Heart left ventricle (tissue), 16 donors: ENCODE measurements around the gene PDE7B. TPM values are rescaled to one million over a fixed set of nuclear protein-coding genes. Genes with fewer than 3 reads are reported as not detected.

Source experiments
- ATAC-seq, 4 donors: fragments of 200-7000 bp; cut with Tn5 transposase; one replicate each; pipeline ENCODE4 v1.9.1; 2020 to 2022; ENCODE audit warnings: moderate library complexity in 4 of 4, mild to moderate bottlenecking in 3 of 4, moderate number of reproducible peaks in 1 of 4
- DNase-seq, 5 donors: peaks; one replicate each; pipeline ENCODE4 v3.0.0-alpha.2; 2020
- H3K27ac ChIP-seq, 12 donors: fragments of 200-600 bp; sonication (generic) in 4 of 12; one replicate each; pipeline versions ENCODE4 v1.5.0 to v1.8.0; 2016 to 2022; ENCODE audit warnings: mild to moderate bottlenecking in 2 of 12
- H3K27me3 ChIP-seq, 9 donors: fragments of 200-600 bp; sonication (generic) in 2 of 9; one replicate each; pipeline versions ENCODE4 v1.5.1 to v1.8.0; 2016 to 2022; ENCODE audit warnings: mild to moderate bottlenecking in 3 of 9
- H3K36me3 ChIP-seq, 9 donors: fragments of 200-600 bp; sonication (generic) in 2 of 9; one replicate each; pipeline versions ENCODE4 v1.5.0 to v1.8.0; 2018 to 2022; ENCODE audit warnings: mild to moderate bottlenecking in 2 of 9
- H3K4me1 ChIP-seq, 12 donors: fragments of 200-600 bp; sonication (generic) in 4 of 12; one replicate each; pipeline versions ENCODE4 v1.5.0 to v1.8.0; 2016 to 2022; ENCODE audit warnings: mild to moderate bottlenecking in 3 of 12
- H3K4me3 ChIP-seq, 12 donors: fragments of 200-600 bp; sonication (generic) in 4 of 12; one replicate each; pipeline versions ENCODE4 v1.5.0 to v1.8.0; 2017 to 2022; ENCODE audit warnings: mild to moderate bottlenecking in 9 of 12, moderate library complexity in 4 of 12
- H3K9me3 ChIP-seq, 12 donors: fragments of 200-600 bp; sonication (generic) in 4 of 12; one replicate each; pipeline versions ENCODE4 v1.5.0 to v1.8.0; 2016 to 2022; ENCODE audit warnings: mild to moderate bottlenecking in 1 of 12
- POLR2A ChIP-seq, 2 donors: fragments of 450-650 bp; IDR thresholded peaks; one replicate each; pipeline ENCODE4 v1.6.1; 2017; ENCODE audit warnings: antibody characterized with exemption in 2 of 2, mild to moderate bottlenecking in 2 of 2, moderate library complexity in 2 of 2
- WGBS, 4 donors: extraction: QIAGEN DNeasy Blood & Tissue Kit in 2 of 4; methylation state at CpG; one replicate each; pipeline versions ENCODE4 v1.1.5 to v1.1.7; 2013 to 2018; 5-methylcytosine and 5-hydroxymethylcytosine counted together
- intact Hi-C, 10 donors: fragments of 100-400 bp; cut with DNase I; formaldehyde crosslinking; loops; one replicate each; pipeline versions ENCODE4 v1.11.1 to v1.14.2; 2022
- polyA plus RNA-seq, 2 donors: library from polyadenylated mRNA; stranded (reverse); fragments of 200-250 nt; gene quantifications; one replicate each; pipeline ENCODE4 v1.2.3, GENCODE V29; 2013
- total RNA-seq, 9 donors: library from RNA; depleted of rRNA in 2 of 9; stranded (reverse); fragments of >200 nt in 2 of 9; fragmentation: NEBNext Ultra II Directional in 3 of 9; extraction: Animal tissue kit (Norgen Biotek cat#: 25700) in 3 of 9; gene quantifications; one replicate each; pipeline versions ENCODE4 v1.1.0 to v1.2.4, GENCODE V29; 2016 to 2023
- TF ChIP-seq, protein P1 (sequence below), 12 donors: fragments of 200-600 bp; sonication (generic) in 4 of 12; IDR thresholded peaks; one replicate each; pipeline versions ENCODE4 v1.5.0 to v1.8.0; 2018 to 2022; ENCODE audit warnings: antibody characterized with exemption in 12 of 12, mild to moderate bottlenecking in 5 of 12
- donor health status: ischemic (EF 13 %, LVEDD 7.1; RV severe dilation, severe dysfunction).
- donor health status: healthy with polysubstance abuse.
- donor health status: DM: no; HTN: yes; CAD: no.
- donor health status: DM: no; HTN: no; CAD: no.
- donor health status: ischemic (EF 25% LVEDD 6.9; RV normal size, moderate dysfunction).
- donor health status: ischemic (EF 25% LVEDD 5.7; RV mildly dilated, moderate dysfunction).
- donor health status: healthy.
- donor health status: DM: yes; HTN: yes; CAD: no.
- donor health status: ischemic (EF 35%, LVEDD 5.7; RV mildly dilated, moderate dysfunction).
- donor health status: nonischemic (EF 11% LVEDD 7.7; RV severe dilation, severe dysfunction).
- donor health status: DM: yes; HTN: yes; CAD: no.
- donor health status: PGD.
- donor health status: ischemic (EF 29% LVEDD 5.4; RV normal size, mild dysfunction).
- donor health status: nonischemic (EF 23%, LVEDD 6.1; RV moderate dilation, normal function).

PDE7B gene
- total and polyA plus RNA-seq, 11 donors, result 4.4 to 29.1 (median 9.0) TPM

DNA sequence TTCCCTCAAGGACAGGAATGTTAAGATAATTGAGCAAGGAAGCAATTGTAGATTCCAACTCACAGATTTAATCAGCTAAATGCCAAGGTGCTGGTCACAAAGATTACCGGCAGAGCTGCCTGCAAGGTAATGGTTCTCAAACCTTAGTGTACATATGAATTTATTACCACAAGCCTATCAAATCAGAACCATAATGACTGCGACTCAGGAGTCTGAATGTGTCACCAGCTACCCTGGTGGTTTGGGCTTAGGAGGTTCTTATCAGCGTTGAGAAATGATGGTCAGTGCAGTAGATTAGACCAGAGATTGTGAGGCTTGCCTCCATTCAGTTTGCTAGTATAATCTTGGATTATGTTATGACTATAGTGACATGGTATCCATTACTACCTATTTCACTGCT is 319.7 kb downstream of the PDE7B start:
- WGBS, 4 donors, result 93 to 96% (median 95%) methylated on average over 3 of the region's 3 CpGs
- no peaks in the 10 kb centered on the region for H3K27me3 ChIP-seq
- no peak overlapping the region for H3K4me3 ChIP-seq
- intact Hi-C loops, result loop anchor here in 1 of 10 donors (10.0 kb wide), 1 partner anchor 46 kb away; no protein-coding TSS in a partner anchor
- peaks cover 0 to 38% (median 8%) of the 10 kb centered on the region in 9 donors for H3K36me3 ChIP-seq
- H3K4me1 ChIP-seq, result peaks cover 0 to 19% (median 16%) of the 10 kb centered on the region in 12 donors
- no peak overlapping the region for H3K27ac ChIP-seq
- no peak for ATAC-seq
- DNase-seq, result no peak
- no peak for TF ChIP-seq POLR2A (IDR thresholded peaks at IDR 0.05)
- TF ChIP-seq, protein P1, sequence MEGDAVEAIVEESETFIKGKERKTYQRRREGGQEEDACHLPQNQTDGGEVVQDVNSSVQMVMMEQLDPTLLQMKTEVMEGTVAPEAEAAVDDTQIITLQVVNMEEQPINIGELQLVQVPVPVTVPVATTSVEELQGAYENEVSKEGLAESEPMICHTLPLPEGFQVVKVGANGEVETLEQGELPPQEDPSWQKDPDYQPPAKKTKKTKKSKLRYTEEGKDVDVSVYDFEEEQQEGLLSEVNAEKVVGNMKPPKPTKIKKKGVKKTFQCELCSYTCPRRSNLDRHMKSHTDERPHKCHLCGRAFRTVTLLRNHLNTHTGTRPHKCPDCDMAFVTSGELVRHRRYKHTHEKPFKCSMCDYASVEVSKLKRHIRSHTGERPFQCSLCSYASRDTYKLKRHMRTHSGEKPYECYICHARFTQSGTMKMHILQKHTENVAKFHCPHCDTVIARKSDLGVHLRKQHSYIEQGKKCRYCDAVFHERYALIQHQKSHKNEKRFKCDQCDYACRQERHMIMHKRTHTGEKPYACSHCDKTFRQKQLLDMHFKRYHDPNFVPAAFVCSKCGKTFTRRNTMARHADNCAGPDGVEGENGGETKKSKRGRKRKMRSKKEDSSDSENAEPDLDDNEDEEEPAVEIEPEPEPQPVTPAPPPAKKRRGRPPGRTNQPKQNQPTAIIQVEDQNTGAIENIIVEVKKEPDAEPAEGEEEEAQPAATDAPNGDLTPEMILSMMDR (IDR thresholded peaks at IDR 0.05), result no peak
- peaks cover 0 to 4% (median 0%) of the 10 kb centered on the region in 12 donors for H3K9me3 ChIP-seq

DNA sequence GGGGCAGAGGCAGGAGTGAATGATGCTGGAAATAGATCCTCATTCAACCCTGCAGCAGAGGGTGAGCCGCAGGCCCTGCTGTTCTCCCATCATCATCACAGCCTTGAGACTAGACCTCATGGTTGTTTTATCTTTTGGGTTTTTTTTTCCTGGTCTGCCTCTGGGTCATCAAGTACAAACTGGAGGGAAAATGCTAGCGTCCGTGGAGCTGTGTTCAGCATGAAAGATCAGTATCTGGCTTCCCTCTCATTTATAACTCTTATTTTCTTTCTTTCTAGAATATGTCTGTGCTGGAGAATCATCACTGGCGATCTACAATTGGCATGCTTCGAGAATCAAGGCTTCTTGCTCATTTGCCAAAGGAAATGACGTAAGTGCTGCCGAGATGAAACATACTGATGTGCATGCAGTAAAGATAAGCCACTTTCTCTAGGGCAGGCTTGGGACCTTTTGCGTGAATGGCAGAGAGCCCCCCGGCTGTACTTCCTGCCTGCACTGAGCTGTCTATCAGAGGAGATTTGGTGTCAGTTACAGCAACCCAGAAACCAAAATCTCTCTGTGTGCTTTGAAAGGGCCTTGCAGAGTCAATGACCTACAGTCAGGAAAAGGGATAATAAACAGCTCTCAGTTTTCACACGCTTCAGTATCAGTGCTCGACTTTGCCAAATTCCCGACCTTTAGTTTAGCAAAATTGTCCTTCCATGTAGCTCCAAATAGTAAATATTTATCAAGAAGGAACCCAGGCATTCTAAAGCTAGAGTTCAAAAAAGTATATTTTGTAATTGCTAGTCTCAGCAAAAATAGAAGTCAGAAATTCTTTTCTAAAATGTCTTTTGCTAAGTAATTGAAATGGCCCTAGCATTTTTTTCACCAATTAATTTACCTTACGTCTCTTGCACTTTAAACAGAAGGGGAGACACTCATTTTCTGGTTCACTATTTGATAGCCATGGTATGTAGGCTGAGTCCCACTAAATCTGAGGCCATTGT is 322.3 kb downstream of the PDE7B start:
- no peak for TF ChIP-seq POLR2A (IDR thresholded peaks at IDR 0.05)
- TF ChIP-seq, protein P1 (IDR thresholded peaks at IDR 0.05), result no peak
- intact Hi-C loops, result loop anchor here in 1 of 10 donors (10.0 kb wide), 1 partner anchor 49 kb away; no protein-coding TSS in a partner anchor
- Histone ChIP-seq H3K27me3 (no peaks in the 10 kb centered on the region), H3K36me3 (peaks cover 0 to 24% (median 6%) of the 10 kb centered on the region in 9 donors), H3K27ac (peak overlapping the region; percentile 23 to 69 (median 52)), H3K4me1 (peaks cover 0 to 19% (median 16%) of the 10 kb centered on the region in 12 donors), H3K9me3 (peaks cover 0 to 4% (median 0%) of the 10 kb centered on the region in 12 donors), H3K4me3 (no peak overlapping the region)
- 23 to 39% (median 28%) methylated on average over 13 of the region's 13 CpGs for WGBS, 4 donors
- ATAC-seq (peak; percentile 77 to 92 (median 88)), DNase-seq (peak in 4 of 5 donors; percentile 34 to 45 (median 42))

DNA sequence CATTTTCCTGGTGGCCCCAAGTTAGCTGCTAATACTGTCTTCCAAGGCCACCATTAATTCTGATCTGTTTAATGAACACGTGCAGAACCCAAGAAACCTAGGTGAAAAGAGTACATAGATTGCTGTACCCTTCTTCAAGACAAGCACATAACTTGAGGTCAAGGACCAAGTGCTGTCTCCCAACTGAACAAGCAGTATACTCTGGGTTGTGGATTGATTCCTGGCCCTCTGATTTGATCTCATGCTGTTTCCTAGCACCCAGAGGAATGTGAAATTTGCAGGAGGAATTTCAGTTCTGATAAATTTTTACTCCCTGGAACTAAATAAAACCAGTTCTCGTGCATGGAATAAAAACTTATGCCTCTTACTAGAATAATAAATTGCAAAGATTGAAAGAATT is 323.0 kb downstream of the PDE7B start:
- Histone ChIP-seq H3K4me1 (peaks cover 0 to 19% (median 16%) of the 10 kb centered on the region in 12 donors), H3K9me3 (peaks cover 0 to 4% (median 0%) of the 10 kb centered on the region in 12 donors), H3K27ac (peak overlapping the region in 11 of 12 donors; percentile 23 to 69 (median 60)), H3K27me3 (no peaks in the 10 kb centered on the region), H3K4me3 (no peak overlapping the region), H3K36me3 (peaks cover 0 to 19% (median 8%) of the 10 kb centered on the region in 9 donors)
- no peak for DNase-seq
- no peak for TF ChIP-seq POLR2A (IDR thresholded peaks at IDR 0.05)
- TF ChIP-seq, protein P1 (IDR thresholded peaks at IDR 0.05), result no peak
- 65 to 77% (median 71%) methylated on average over 2 of the region's 2 CpGs for WGBS, 4 donors
- no peak for ATAC-seq
- intact Hi-C loops, result loop anchor here in 1 of 10 donors (10.0 kb wide), 1 partner anchor 50 kb away; no protein-coding TSS in a partner anchor

GRCh38 chr6:136175873-136176272 is 324.4 kb downstream of the PDE7B start:
- H3K4me3 ChIP-seq, result no peak overlapping the region
- peaks cover 0 to 4% (median 0%) of the 10 kb centered on the region in 12 donors for H3K9me3 ChIP-seq
- DNase-seq, result no peak
- ATAC-seq, result no peak
- 96 to 100% (median 97%) methylated on average over 1 of the region's 1 CpG for WGBS, 4 donors
- peaks cover 0 to 26% (median 9%) of the 10 kb centered on the region in 9 donors for H3K36me3 ChIP-seq
- peaks cover 0 to 27% (median 20%) of the 10 kb centered on the region in 12 donors for H3K4me1 ChIP-seq
- no peaks in the 10 kb centered on the region for H3K27me3 ChIP-seq
- intact Hi-C loops, result loop anchor here in 1 of 10 donors (10.0 kb wide), 1 partner anchor 51 kb away; no protein-coding TSS in a partner anchor
- no peak for TF ChIP-seq POLR2A (IDR thresholded peaks at IDR 0.05)
- TF ChIP-seq, protein P1 (IDR thresholded peaks at IDR 0.05), result no peak
- H3K27ac ChIP-seq, result no peak overlapping the region
